Type B pancreatic cell (in vitro differentiated cells): ENCODE results near the gene SNED1. TPM values are rescaled to one million over a fixed set of nuclear protein-coding genes. Genes with fewer than 3 reads are reported as not detected.
"Not testable (repeated sequence)": the region's sequence is repeated elsewhere in the genome, so short reads cannot be mapped to it uniquely, and the experiment has no call there.

Source experiments
- DNase-seq: peaks from one replicate; pipeline ENCODE4 v3.0.0; 2021; ENCODE audit warnings: mixed read lengths; ENCODE audit not compliant: unreplicated experiment; ENCODE audit errors: extremely low spot score
- H3K27ac Mint-ChIP-seq: 2 replicates; pipeline ENCODE4 v1.8.0; 2021; ENCODE audit warnings: mild to moderate bottlenecking, mixed read lengths
- H3K27me3 Mint-ChIP-seq: 2 replicates; pipeline ENCODE4 v1.8.0; 2021; ENCODE audit warnings: mixed read lengths
- H3K36me3 Mint-ChIP-seq: 2 replicates; pipeline ENCODE4 v1.8.0; 2021; ENCODE audit warnings: mixed read lengths
- H3K4me1 Mint-ChIP-seq: one replicate; pipeline ENCODE4 v1.8.0; 2021; ENCODE audit warnings: mixed read lengths; ENCODE audit not compliant: unreplicated experiment
- H3K4me3 Mint-ChIP-seq: 2 replicates; pipeline ENCODE4 v1.8.0; 2021; ENCODE audit warnings: mild to moderate bottlenecking, mixed read lengths
- H3K9me3 Mint-ChIP-seq: 2 replicates; pipeline ENCODE4 v1.8.0; 2021; ENCODE audit warnings: mixed read lengths
- total RNA-seq: library from RNA; stranded (reverse); gene quantifications from 2 replicates; pipeline ENCODE4 v1.2.1, GENCODE V29; 2021; ENCODE audit warnings: low replicate concordance
- TF ChIP-seq, protein P1 (sequence below): fragments of 200-600 bp; sonication (generic); conservative IDR thresholded peaks from 2 replicates; pipeline ENCODE4 v1.5.0; 2021; ENCODE audit warnings: antibody characterized with exemption, mild to moderate bottlenecking

Gene SNED1
- total RNA-seq, 1 donor from 2014 or later: 140 TPM

- no peak for DNase-seq
- H3K36me3 Mint-ChIP-seq: no peaks in the 10 kb centered on the region
These were observed 27.6 kb upstream of the SNED1 start for GRCh38 chr2:240970816-240971215.

DNA sequence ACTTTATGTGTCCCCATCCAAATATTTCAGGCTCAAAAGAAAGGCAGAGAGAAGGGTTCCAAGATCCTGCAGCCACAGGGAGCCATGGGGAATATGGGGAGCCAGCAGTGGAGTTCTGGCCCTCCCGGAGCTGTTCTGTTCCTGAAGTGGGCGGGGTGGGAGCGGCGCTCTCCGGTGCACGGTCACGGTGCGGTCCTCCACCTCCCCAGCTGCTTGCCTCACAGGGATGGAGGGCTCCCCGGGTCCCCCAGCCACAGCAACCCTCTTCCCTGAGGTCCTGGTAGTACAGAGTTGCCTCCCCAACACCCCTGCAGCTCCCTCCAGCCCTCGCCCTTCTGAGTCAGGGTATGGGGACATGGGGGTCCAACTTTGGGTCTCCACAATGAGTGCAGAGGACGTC lies 26.2 kb upstream of the SNED1 start:
- peaks cover 19% of the 10 kb centered on the region for H3K4me1 Mint-ChIP-seq
- peaks cover 5% of the 10 kb centered on the region for H3K9me3 Mint-ChIP-seq
- H3K27me3 Mint-ChIP-seq: peaks cover 10% of the 10 kb centered on the region
- H3K27ac Mint-ChIP-seq: no peak overlapping the region
- no peak overlapping the region for H3K4me3 Mint-ChIP-seq
- no peak for DNase-seq
- TF ChIP-seq, protein P1, sequence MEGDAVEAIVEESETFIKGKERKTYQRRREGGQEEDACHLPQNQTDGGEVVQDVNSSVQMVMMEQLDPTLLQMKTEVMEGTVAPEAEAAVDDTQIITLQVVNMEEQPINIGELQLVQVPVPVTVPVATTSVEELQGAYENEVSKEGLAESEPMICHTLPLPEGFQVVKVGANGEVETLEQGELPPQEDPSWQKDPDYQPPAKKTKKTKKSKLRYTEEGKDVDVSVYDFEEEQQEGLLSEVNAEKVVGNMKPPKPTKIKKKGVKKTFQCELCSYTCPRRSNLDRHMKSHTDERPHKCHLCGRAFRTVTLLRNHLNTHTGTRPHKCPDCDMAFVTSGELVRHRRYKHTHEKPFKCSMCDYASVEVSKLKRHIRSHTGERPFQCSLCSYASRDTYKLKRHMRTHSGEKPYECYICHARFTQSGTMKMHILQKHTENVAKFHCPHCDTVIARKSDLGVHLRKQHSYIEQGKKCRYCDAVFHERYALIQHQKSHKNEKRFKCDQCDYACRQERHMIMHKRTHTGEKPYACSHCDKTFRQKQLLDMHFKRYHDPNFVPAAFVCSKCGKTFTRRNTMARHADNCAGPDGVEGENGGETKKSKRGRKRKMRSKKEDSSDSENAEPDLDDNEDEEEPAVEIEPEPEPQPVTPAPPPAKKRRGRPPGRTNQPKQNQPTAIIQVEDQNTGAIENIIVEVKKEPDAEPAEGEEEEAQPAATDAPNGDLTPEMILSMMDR: no peak
- H3K36me3 Mint-ChIP-seq: no peaks in the 10 kb centered on the region

More at GRCh38 chr2:240970816-240971215, 27.6 kb upstream of the SNED1 start:
- H3K4me1 Mint-ChIP-seq: peaks cover 19% of the 10 kb centered on the region
- peaks cover 10% of the 10 kb centered on the region for H3K27me3 Mint-ChIP-seq
- peaks cover 5% of the 10 kb centered on the region for H3K9me3 Mint-ChIP-seq
- H3K27ac Mint-ChIP-seq: no peak overlapping the region
- TF ChIP-seq, protein P1: no peak
- H3K4me3 Mint-ChIP-seq: no peak overlapping the region

GRCh38 chr2:240972636-240973521 lies 25.5 kb upstream of the SNED1 start:
- H3K9me3 Mint-ChIP-seq: peaks cover 5% of the 10 kb centered on the region
- TF ChIP-seq, protein P1: no peak
- DNase-seq: no peak

GRCh38 chr2:240974771-240975572 lies 23.4 kb upstream of the SNED1 start:
- Mint-ChIP-seq H3K27me3 (peaks cover 10% of the 10 kb centered on the region), H3K4me1 (peaks cover 19% of the 10 kb centered on the region), H3K27ac (no peak overlapping the region), H3K9me3 (peaks cover 5% of the 10 kb centered on the region), H3K4me3 (no peak overlapping the region), H3K36me3 (no peaks in the 10 kb centered on the region)
- no peak for DNase-seq
- TF ChIP-seq, protein P1: no peak

More at GRCh38 chr2:240972636-240973521, 25.5 kb upstream of the SNED1 start:
- no peak overlapping the region for H3K27ac Mint-ChIP-seq
- no peaks in the 10 kb centered on the region for H3K36me3 Mint-ChIP-seq
- H3K4me1 Mint-ChIP-seq: peaks cover 19% of the 10 kb centered on the region
- peak overlapping the region; percentile 41 for H3K4me3 Mint-ChIP-seq
- peaks cover 10% of the 10 kb centered on the region for H3K27me3 Mint-ChIP-seq

GRCh38 chr2:240975903-240976302 lies 22.5 kb upstream of the SNED1 start:
- not testable (repeated sequence) for H3K36me3 Mint-ChIP-seq, H3K4me3 Mint-ChIP-seq, H3K27ac Mint-ChIP-seq, H3K9me3 Mint-ChIP-seq, H3K27me3 Mint-ChIP-seq, DNase-seq
- H3K4me1 Mint-ChIP-seq: peaks cover 19% of the 10 kb centered on the region

GRCh38 chr2:240981280-240981679 lies 17.1 kb upstream of the SNED1 start:
- Mint-ChIP-seq H3K27ac (no peak overlapping the region), H3K9me3 (no peaks in the 10 kb centered on the region), H3K4me1 (peaks cover 4% of the 10 kb centered on the region), H3K4me3 (no peak overlapping the region), H3K36me3 (no peaks in the 10 kb centered on the region), H3K27me3 (peaks cover 13% of the 10 kb centered on the region)
- no peak for DNase-seq
- TF ChIP-seq, protein P1: no peak
